ENCODE measurements around the gene C4orf50. TPM values are rescaled to one million over a fixed set of nuclear protein-coding genes. Genes with fewer than 3 reads are reported as not detected.

Gene C4orf50
- total and polyA plus RNA-seq, 12 donors = 0.08 to 1.4 (median 0.56) TPM; not detected in 4

DNA sequence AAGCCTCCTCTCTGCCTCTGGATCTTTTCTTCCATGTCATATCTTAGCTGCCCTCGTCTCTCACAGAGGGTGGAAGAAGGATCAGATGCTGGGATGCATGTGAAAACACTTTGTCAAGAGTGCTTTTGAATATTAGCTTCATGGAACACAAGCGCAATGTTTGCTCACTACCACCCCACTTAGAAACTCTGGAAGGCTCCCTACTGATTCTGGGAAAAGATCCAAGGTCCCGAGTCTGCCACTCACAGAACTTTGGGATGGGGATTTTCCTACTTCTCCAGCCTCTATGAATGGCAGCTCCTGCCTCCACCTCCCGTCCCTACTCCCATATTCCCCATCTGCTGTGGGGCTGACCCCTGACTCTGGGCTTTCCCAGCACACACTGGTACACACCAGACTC is 85.1 kb downstream of the C4orf50 start:
- Histone ChIP-seq H3K36me3 (replicated peaks in 1 of 2) (no peaks in the 10 kb centered on the region), H3K27ac (no peak overlapping the region), H3K9me3 (replicated peaks in 1 of 3) (no peaks in the 10 kb centered on the region), H3K4me1 (replicated peaks in 1 of 2) (no peaks in the 10 kb centered on the region), H3K27me3 (peaks cover 3% of the 10 kb centered on the region), H3K4me3 (no peak overlapping the region)
- TF ChIP-seq, protein P1, sequence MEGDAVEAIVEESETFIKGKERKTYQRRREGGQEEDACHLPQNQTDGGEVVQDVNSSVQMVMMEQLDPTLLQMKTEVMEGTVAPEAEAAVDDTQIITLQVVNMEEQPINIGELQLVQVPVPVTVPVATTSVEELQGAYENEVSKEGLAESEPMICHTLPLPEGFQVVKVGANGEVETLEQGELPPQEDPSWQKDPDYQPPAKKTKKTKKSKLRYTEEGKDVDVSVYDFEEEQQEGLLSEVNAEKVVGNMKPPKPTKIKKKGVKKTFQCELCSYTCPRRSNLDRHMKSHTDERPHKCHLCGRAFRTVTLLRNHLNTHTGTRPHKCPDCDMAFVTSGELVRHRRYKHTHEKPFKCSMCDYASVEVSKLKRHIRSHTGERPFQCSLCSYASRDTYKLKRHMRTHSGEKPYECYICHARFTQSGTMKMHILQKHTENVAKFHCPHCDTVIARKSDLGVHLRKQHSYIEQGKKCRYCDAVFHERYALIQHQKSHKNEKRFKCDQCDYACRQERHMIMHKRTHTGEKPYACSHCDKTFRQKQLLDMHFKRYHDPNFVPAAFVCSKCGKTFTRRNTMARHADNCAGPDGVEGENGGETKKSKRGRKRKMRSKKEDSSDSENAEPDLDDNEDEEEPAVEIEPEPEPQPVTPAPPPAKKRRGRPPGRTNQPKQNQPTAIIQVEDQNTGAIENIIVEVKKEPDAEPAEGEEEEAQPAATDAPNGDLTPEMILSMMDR (IDR thresholded peaks at IDR 0.05) = no peak
- no peak for TF ChIP-seq POLR2A (IDR thresholded peaks at IDR 0.05)
- intact Hi-C loops (cut with DNase I) = no loop called here
- 30 to 45% (median 41%) methylated on average over 4 of the region's 4 CpGs for WGBS, 4 donors
- DNase-seq = no peak

DNA sequence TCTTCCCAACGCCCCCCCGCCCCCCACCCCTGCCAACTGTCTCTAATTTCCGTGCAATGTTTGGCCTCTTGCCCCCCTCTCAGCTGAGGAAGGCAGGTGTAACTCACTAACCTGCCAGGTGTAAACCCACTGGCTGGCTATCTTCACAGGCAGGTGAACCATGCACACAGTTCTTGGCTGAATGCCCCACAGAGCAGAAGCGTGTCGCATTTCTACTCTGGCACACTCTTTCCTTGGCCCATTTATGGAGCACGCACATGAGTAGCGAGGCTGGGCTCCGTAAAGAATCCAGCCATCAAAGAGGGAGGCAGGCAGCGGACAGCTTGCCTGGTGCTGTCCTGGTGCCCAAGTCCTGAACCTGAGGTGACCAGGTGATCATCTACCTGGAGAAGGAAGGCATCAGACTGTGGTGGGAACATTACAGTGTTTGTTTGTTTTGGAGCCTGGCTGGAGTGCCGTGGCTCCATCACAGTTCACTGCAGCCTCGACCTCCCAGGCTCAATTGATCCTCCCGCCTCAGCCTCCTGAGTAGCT is 86.1 kb downstream of the C4orf50 start:
- WGBS, 4 donors = 67 to 78% (median 76%) methylated on average over 8 to 12 of the region's 12 CpGs
- TF ChIP-seq POLR2A (IDR thresholded peaks at IDR 0.05) = no peak
- TF ChIP-seq, protein P1 (IDR thresholded peaks at IDR 0.05) = no peak
- H3K4me1 ChIP-seq (replicated peaks in 1 of 2) = no peaks in the 10 kb centered on the region
- no peaks in the 10 kb centered on the region for H3K36me3 ChIP-seq (replicated peaks in 1 of 2)
- intact Hi-C loops (cut with DNase I) = no loop called here
- no peaks in the 10 kb centered on the region for H3K9me3 ChIP-seq (replicated peaks in 1 of 3)
- H3K4me3 ChIP-seq = no peak overlapping the region
- no peak overlapping the region for H3K27ac ChIP-seq
- peaks cover 3% of the 10 kb centered on the region for H3K27me3 ChIP-seq
- DNase-seq = no peak

DNA sequence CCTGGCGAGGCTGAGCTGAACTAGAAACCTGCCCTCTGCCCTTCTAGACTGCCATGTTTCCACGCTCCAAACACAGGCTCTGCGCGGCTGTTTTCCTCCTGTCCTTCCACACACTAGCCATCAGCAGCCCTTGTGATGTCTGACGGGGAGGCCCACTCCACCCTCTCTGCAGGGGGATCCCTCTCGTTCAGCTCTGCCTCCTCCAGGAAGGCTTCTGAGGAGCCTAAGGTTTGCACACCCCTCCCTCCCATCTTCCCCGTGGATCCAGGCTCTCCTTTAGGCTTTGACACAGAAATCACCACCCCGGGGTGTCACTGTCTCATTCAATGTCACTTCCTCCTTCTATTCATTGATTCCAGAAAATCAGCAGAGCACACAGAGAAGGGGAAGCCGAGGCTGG is 86.7 kb downstream of the C4orf50 start:
- WGBS, 4 donors = 46 to 65% (median 53%) methylated on average over 9 of the region's 9 CpGs
- DNase-seq = no peak
- no peaks in the 10 kb centered on the region for H3K36me3 ChIP-seq (replicated peaks in 1 of 2)
- no peak for TF ChIP-seq POLR2A (IDR thresholded peaks at IDR 0.05)
- TF ChIP-seq, protein P1 (IDR thresholded peaks at IDR 0.05) = no peak
- H3K27me3 ChIP-seq = peaks cover 3% of the 10 kb centered on the region
- H3K9me3 ChIP-seq (replicated peaks in 1 of 3) = no peaks in the 10 kb centered on the region
- no peak overlapping the region for H3K27ac ChIP-seq
- H3K4me3 ChIP-seq = no peak overlapping the region
- intact Hi-C loops (cut with DNase I) = no loop called here
- H3K4me1 ChIP-seq (replicated peaks in 1 of 2) = no peaks in the 10 kb centered on the region

DNA sequence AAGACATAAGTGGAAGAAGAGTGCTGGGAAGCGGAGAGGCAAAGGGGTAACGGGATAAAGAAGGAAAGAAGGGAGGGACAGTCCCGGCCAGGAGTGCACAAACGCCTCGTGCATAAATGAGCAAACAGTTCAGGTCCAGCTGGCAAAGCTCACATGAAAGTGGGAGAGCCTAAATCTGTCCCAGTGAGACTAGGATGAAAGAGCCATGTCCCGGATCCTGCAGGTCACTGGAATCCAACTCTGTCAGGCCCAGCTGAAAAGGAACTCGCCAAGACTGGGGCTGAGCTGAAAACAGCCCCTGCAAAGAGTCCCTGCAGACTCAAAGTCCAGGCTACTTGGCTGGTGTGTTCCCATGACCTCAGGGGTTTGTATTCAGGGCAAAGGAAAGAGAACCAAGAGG is 87.4 kb downstream of the C4orf50 start:
- intact Hi-C loops (cut with DNase I) = no loop called here
- H3K36me3 ChIP-seq (replicated peaks in 1 of 2) = no peaks in the 10 kb centered on the region
- DNase-seq = no peak
- no peaks in the 10 kb centered on the region for H3K9me3 ChIP-seq (replicated peaks in 1 of 3)
- H3K4me3 ChIP-seq = no peak overlapping the region
- no peaks in the 10 kb centered on the region for H3K4me1 ChIP-seq (replicated peaks in 1 of 2)
- TF ChIP-seq, protein P1 (IDR thresholded peaks at IDR 0.05) = no peak
- no peak for TF ChIP-seq POLR2A (IDR thresholded peaks at IDR 0.05)
- H3K27me3 ChIP-seq = peaks cover 3% of the 10 kb centered on the region
- 75 to 88% (median 81%) methylated on average over 7 of the region's 7 CpGs for WGBS, 4 donors
- no peak overlapping the region for H3K27ac ChIP-seq
